GM12878 (cell line): ENCODE measurements around the gene CALN1.

Experiments
- BHLHE40 ChIP-seq, 2 experiments: fragments of 450-650 bp in 1 of 2; IDR thresholded peaks; 2 replicates each; pipeline ENCODE4 v1.6.1; 2011 to 2017; ENCODE audit warnings: low read depth in 2 of 2, borderline replicate concordance in 1 of 2, improper control_type of control experiment in 1 of 2, low read length in 1 of 2, mild to moderate bottlenecking in 1 of 2
- CTCF ChIP-seq, 3 experiments: IDR thresholded peaks in 2 of 3; conservative IDR thresholded peaks in 1 of 3; 2 replicates each; pipeline ENCODE4 v1.5.1; 2011; ENCODE audit warnings: low read depth in 3 of 3, low read length in 3 of 3, mild to moderate bottlenecking in 3 of 3, control low read depth in 2 of 3, moderate library complexity in 2 of 3, inconsistent platforms in 1 of 3, mixed read lengths in 1 of 3; ENCODE audit not compliant: control insufficient read depth in 2 of 3, insufficient read depth in 1 of 3; ENCODE audit errors: extremely low read depth in 1 of 3
- HDAC2 ChIP-seq: fragments of 200-600 bp; sonication (generic); IDR thresholded peaks from 2 replicates; pipeline ENCODE4 v1.6.1; 2017
- NBN ChIP-seq: fragments of 450-650 bp; IDR thresholded peaks from 2 replicates; pipeline ENCODE4 v1.6.1; 2016
- POLR2AphosphoS5 ChIP-seq: IDR thresholded peaks from 2 replicates; pipeline ENCODE4 v1.6.1; 2011; ENCODE audit warnings: mild to moderate bottlenecking, low read length, inconsistent platforms
- REST ChIP-seq: IDR thresholded peaks from 2 replicates; pipeline ENCODE4 v1.6.1; 2012; ENCODE audit warnings: mild to moderate bottlenecking, low read depth, low read length
- TAF1 ChIP-seq: IDR thresholded peaks from 2 replicates; pipeline ENCODE4 v1.6.1; 2011; ENCODE audit warnings: mild to moderate bottlenecking, low read depth, low read length, borderline replicate concordance

GRCh38 chr7:71905821-71906220 lies 506.3 kb downstream of the CALN1 start:
- TF ChIP-seq HDAC2: no peak
- no peak for TF ChIP-seq POLR2AphosphoS5
- TF ChIP-seq CTCF (IDR thresholded peaks at IDR 0.05 in 2 of 3, conservative IDR thresholded peaks at IDR 0.05 in 1 of 3; ENCODE audit: control insufficient read depth in 2 of 3, extremely low read depth in 1 of 3, insufficient read depth in 1 of 3, low read depth in 3 of 3, low read length in 3 of 3): no peak
- no peak for TF ChIP-seq REST
- no peak for TF ChIP-seq NBN
- no peak for TF ChIP-seq BHLHE40 (IDR thresholded peaks at IDR 0.05; ENCODE audit: borderline replicate concordance in 1 of 2, low read depth in 2 of 2, low read length in 1 of 2)
- no peak for TF ChIP-seq TAF1
